Measurements from ENCODE around the gene AKNAD1. TPM values are rescaled to one million over a fixed set of nuclear protein-coding genes. Genes with fewer than 3 reads are reported as not detected.

The AKNAD1 gene
- polyA plus RNA-seq, 1 of the 3 experiments (the other 2 are of a cell fraction): 0.71 TPM

- no peak for TF ChIP-seq ZBTB33 (IDR thresholded peaks at IDR 0.05; ENCODE audit: borderline replicate concordance, low read depth)
- TF ChIP-seq MAX (IDR thresholded peaks at IDR 0.05; ENCODE audit: low read depth): no peak
These were observed 32.8 kb downstream of the AKNAD1 start (continued) for GRCh38 chr1:108824051-108824450.

GRCh38 chr1:108823632-108824031 is 33.3 kb downstream of the AKNAD1 start:
- Histone ChIP-seq H3K36me3 (replicated peaks in 1 of 2; ENCODE audit: control insufficient read depth in 1 of 2, insufficient read depth in 2 of 2, low read length in 1 of 2) (no peaks in the 10 kb centered on the region), H3K9me2 (no peaks in the 10 kb centered on the region), H3K9me3 (no peaks in the 10 kb centered on the region), H3K4me2 (no peak overlapping the region), H2AFZ (ENCODE audit: low read depth) (no peak overlapping the region), H4K20me1 (ENCODE audit: insufficient read depth) (no peaks in the 10 kb centered on the region), H3K9ac (no peak overlapping the region), H3K79me2 (ENCODE audit: insufficient read depth) (no peaks in the 10 kb centered on the region), H3K27ac (ENCODE audit: low read depth in 2 of 2, low read length in 1 of 2) (no peak overlapping the region), H3F3A (replicated peaks; ENCODE audit: insufficient read depth) (no peaks in the 10 kb centered on the region), H3K4me3 (ENCODE audit: low read depth in 2 of 2, low read length in 1 of 2) (no peak overlapping the region), H3K4me1 (ENCODE audit: control insufficient read depth in 1 of 2, insufficient read depth in 2 of 2, low read depth in 1 of 2, low read length in 1 of 2) (peaks cover 0 to 3% of the 10 kb centered on the region in 2 experiments; a peak in 1 of 4 replicates), H3K27me3 (ENCODE audit: insufficient read depth) (no peaks in the 10 kb centered on the region)
- no peak for DNase-seq
- CTCF ChIA-PET: interaction anchor here (2.6 kb wide), 1 partner anchor 75 kb away, joined by 15 read pairs; no protein-coding TSS in a partner anchor
- WGBS (ENCODE audit: low lambda C conversion rate): 58% methylated on average over 3 of the region's 3 CpGs
- POLR2A ChIA-PET: no interaction called here
- TF ChIP-seq GATA2 (CRISPR knock-in tag; IDR thresholded peaks at IDR 0.05): no peak
- TF ChIP-seq FOXJ3 (CRISPR knock-in tag; IDR thresholded peaks at IDR 0.05): no peak
- no peak for TF ChIP-seq JUND (IDR thresholded peaks at IDR 0.05)

- no peak overlapping the region for H2AFZ ChIP-seq (ENCODE audit: low read depth)
- H3F3A ChIP-seq (replicated peaks; ENCODE audit: insufficient read depth): peaks cover 13% of the 10 kb centered on the region
- H3K27ac ChIP-seq (ENCODE audit: low read depth in 2 of 2, low read length in 1 of 2): no peak overlapping the region
- H3K27me3 ChIP-seq (ENCODE audit: insufficient read depth): no peaks in the 10 kb centered on the region
- H3K4me1 ChIP-seq (ENCODE audit: control insufficient read depth in 1 of 2, insufficient read depth in 2 of 2, low read depth in 1 of 2, low read length in 1 of 2): peaks cover 20 to 21% of the 10 kb centered on the region in 2 experiments
- H3K9me3 ChIP-seq: no peaks in the 10 kb centered on the region
- CTCF ChIA-PET: interaction anchor here (1.0 to 2.8 kb wide), 3 partner anchors 9 to 78 kb away, joined by 3 to 16 read pairs (median 3); no protein-coding TSS in a partner anchor
- no peak overlapping the region for H3K4me3 ChIP-seq (ENCODE audit: low read depth in 2 of 2, low read length in 1 of 2)
- H3K36me3 ChIP-seq (replicated peaks in 1 of 2; ENCODE audit: control insufficient read depth in 1 of 2, insufficient read depth in 2 of 2, low read length in 1 of 2): no peaks in the 10 kb centered on the region
- DNase-seq: no peak
- POLR2A ChIA-PET: no interaction called here
- no peak overlapping the region for H3K4me2 ChIP-seq
- 92% methylated on average over 5 of the region's 5 CpGs for WGBS (ENCODE audit: low lambda C conversion rate)
- no peaks in the 10 kb centered on the region for H3K79me2 ChIP-seq (ENCODE audit: insufficient read depth)
- H4K20me1 ChIP-seq (ENCODE audit: insufficient read depth): no peaks in the 10 kb centered on the region
- H3K9me2 ChIP-seq: no peaks in the 10 kb centered on the region
- TF ChIP-seq USF2 (IDR thresholded peaks at IDR 0.05; ENCODE audit: borderline replicate concordance, low read depth, low read length): no peak
- no peak for TF ChIP-seq REST (IDR thresholded peaks at IDR 0.05; ENCODE audit: low read depth, low read length)
- no peak for TF ChIP-seq EP300 (IDR thresholded peaks at IDR 0.05; ENCODE audit: borderline replicate concordance in 1 of 2, low read depth in 1 of 2, low read length in 1 of 2)
- no peak for TF ChIP-seq FOSL2 (IDR thresholded peaks at IDR 0.05; ENCODE audit: borderline replicate concordance, low read depth)
- no peak for TF ChIP-seq MAX (IDR thresholded peaks at IDR 0.05; ENCODE audit: low read depth)
- no peak for TF ChIP-seq YY1 (IDR thresholded peaks at IDR 0.05; ENCODE audit: low read depth)
- TF ChIP-seq RXRA (IDR thresholded peaks at IDR 0.05; ENCODE audit: borderline replicate concordance, low read depth): no peak
- no peak for TF ChIP-seq EZH2phosphoT487 (IDR thresholded peaks at IDR 0.05; ENCODE audit: borderline replicate concordance, low read depth)
- TF ChIP-seq SMC3 (IDR thresholded peaks at IDR 0.05; ENCODE audit: low read depth, low read length): no peak
- TF ChIP-seq FOXJ3 (CRISPR knock-in tag; IDR thresholded peaks at IDR 0.05): no peak
- no peak overlapping the region for H3K9ac ChIP-seq
These were observed 37.0 kb downstream of the AKNAD1 start for GRCh38 chr1:108819878-108820277.
